ACC112 (cell line): Measurements from ENCODE around the gene CXCL1.

Experiments used
- H2AFZ ChIP-seq: fragments of 200-600 bp; sonication (generic); one replicate; pipeline ENCODE4 v1.6.0; 2017; ENCODE audit warnings: antibody characterized with exemption, low read length; ENCODE audit not compliant: unreplicated experiment
- H3K27ac ChIP-seq: fragments of 200-600 bp; sonication (generic); 2 replicates; pipeline ENCODE4 v1.5.1; 2014; ENCODE audit warnings: low read depth, mild to moderate bottlenecking, antibody characterized with exemption, low read length, moderate library complexity
- H3K27me3 ChIP-seq: fragments of 200-600 bp; sonication (generic); 2 replicates; pipeline ENCODE4 v1.6.1; 2014; ENCODE audit warnings: mild to moderate bottlenecking, antibody characterized with exemption, low read length, moderate library complexity, mixed read lengths; ENCODE audit not compliant: insufficient read depth
- H3K36me3 ChIP-seq: fragments of 200-600 bp; sonication (generic); 2 replicates; pipeline ENCODE4 v1.6.1; 2016; ENCODE audit warnings: mild to moderate bottlenecking, antibody characterized with exemption, low read length, moderate library complexity, mixed read lengths; ENCODE audit not compliant: insufficient read depth
- H3K4me1 ChIP-seq: fragments of 200-600 bp; sonication (generic); one replicate; pipeline ENCODE4 v1.6.1; 2016; ENCODE audit warnings: low read length, mixed read lengths; ENCODE audit not compliant: insufficient read depth, unreplicated experiment, control insufficient read depth
- H3K4me3 ChIP-seq: fragments of 200-600 bp; sonication (generic); 2 replicates; pipeline ENCODE4 v1.5.1; 2014; ENCODE audit warnings: mild to moderate bottlenecking, low read depth, low read length
- H3K79me2 ChIP-seq: fragments of 200-600 bp; sonication (generic); one replicate; pipeline ENCODE4 v1.6.0; 2016; ENCODE audit warnings: low read length; ENCODE audit not compliant: control insufficient read depth, unreplicated experiment, insufficient read depth

CXCL1 gene

GRCh38 chr4:73864961-73865360 is 4.2 kb upstream of the CXCL1 start:
- H2AFZ ChIP-seq: no peak overlapping the region
- no peaks in the 10 kb centered on the region for H3K79me2 ChIP-seq
- H3K27me3 ChIP-seq: no peaks in the 10 kb centered on the region
- H3K4me3 ChIP-seq: no peak overlapping the region
- H3K27ac ChIP-seq: no peak overlapping the region
- peaks cover 24% of the 10 kb centered on the region for H3K4me1 ChIP-seq
- no peaks in the 10 kb centered on the region for H3K36me3 ChIP-seq

GRCh38 chr4:73865431-73866096 is 3.6 kb upstream of the CXCL1 start:
- no peak overlapping the region for H2AFZ ChIP-seq
- no peak overlapping the region for H3K27ac ChIP-seq
- no peaks in the 10 kb centered on the region for H3K36me3 ChIP-seq
- peaks cover 27% of the 10 kb centered on the region for H3K4me1 ChIP-seq
- no peaks in the 10 kb centered on the region for H3K79me2 ChIP-seq
- no peaks in the 10 kb centered on the region for H3K27me3 ChIP-seq
- H3K4me3 ChIP-seq: no peak overlapping the region

GRCh38 chr4:73866246-73866645 is 2.9 kb upstream of the CXCL1 start:
- H3K27ac ChIP-seq: no peak overlapping the region
- no peak overlapping the region for H2AFZ ChIP-seq
- no peaks in the 10 kb centered on the region for H3K36me3 ChIP-seq
- H3K4me1 ChIP-seq: peaks cover 27% of the 10 kb centered on the region
- no peaks in the 10 kb centered on the region for H3K79me2 ChIP-seq
- H3K4me3 ChIP-seq: no peak overlapping the region
- H3K27me3 ChIP-seq: no peaks in the 10 kb centered on the region

- Histone ChIP-seq H2AFZ (no peak overlapping the region), H3K27me3 (no peaks in the 10 kb centered on the region), H3K4me3 (no peak overlapping the region), H3K36me3 (no peaks in the 10 kb centered on the region), H3K4me1 (peaks cover 21% of the 10 kb centered on the region), H3K27ac (no peak overlapping the region), H3K79me2 (no peaks in the 10 kb centered on the region)
Measured at GRCh38 chr4:73867783-73868182, 1.4 kb upstream of the CXCL1 start.

- no peaks in the 10 kb centered on the region for H3K79me2 ChIP-seq
- no peaks in the 10 kb centered on the region for H3K27me3 ChIP-seq
- H3K4me1 ChIP-seq: peaks cover 20% of the 10 kb centered on the region
- peak overlapping the region; percentile 38 for H2AFZ ChIP-seq
- no peaks in the 10 kb centered on the region for H3K36me3 ChIP-seq
- H3K4me3 ChIP-seq: peak overlapping the region; percentile 81
- peak overlapping the region; percentile 55 for H3K27ac ChIP-seq
Measured at GRCh38 chr4:73868206-73869129, 725 bp upstream of the CXCL1 start.

GRCh38 chr4:73870260-73870659 is 1.1 kb downstream of the CXCL1 start:
- peak overlapping the region; percentile 81 for H3K4me3 ChIP-seq
- no peaks in the 10 kb centered on the region for H3K27me3 ChIP-seq
- H3K36me3 ChIP-seq: no peaks in the 10 kb centered on the region
- H2AFZ ChIP-seq: no peak overlapping the region
- H3K79me2 ChIP-seq: no peaks in the 10 kb centered on the region
- H3K27ac ChIP-seq: peak overlapping the region; percentile 55
- H3K4me1 ChIP-seq: peaks cover 27% of the 10 kb centered on the region

- peak overlapping the region; percentile 81 for H3K4me3 ChIP-seq
- no peaks in the 10 kb centered on the region for H3K27me3 ChIP-seq
- H3K36me3 ChIP-seq: no peaks in the 10 kb centered on the region
- H2AFZ ChIP-seq: no peak overlapping the region
- H3K27ac ChIP-seq: peak overlapping the region; percentile 55
- no peaks in the 10 kb centered on the region for H3K79me2 ChIP-seq
- peaks cover 32% of the 10 kb centered on the region for H3K4me1 ChIP-seq
Measured at GRCh38 chr4:73870768-73871167, 1.6 kb downstream of the CXCL1 start.

GRCh38 chr4:73871511-73872310 is 2.5 kb downstream of the CXCL1 start:
- Histone ChIP-seq H2AFZ (no peak overlapping the region), H3K4me1 (peaks cover 32% of the 10 kb centered on the region), H3K4me3 (peak overlapping the region; percentile 81)

GRCh38 chr4:73872316-73873108 is 3.3 kb downstream of the CXCL1 start:
- H3K36me3 ChIP-seq: no peaks in the 10 kb centered on the region
- H3K27me3 ChIP-seq: no peaks in the 10 kb centered on the region
- peaks cover 32% of the 10 kb centered on the region for H3K4me1 ChIP-seq
- peak overlapping the region; percentile 55 for H3K27ac ChIP-seq
- no peaks in the 10 kb centered on the region for H3K79me2 ChIP-seq
- peak overlapping the region; percentile 81; the same call in 1 of the 2 replicates for H3K4me3 ChIP-seq
- no peak overlapping the region for H2AFZ ChIP-seq

More at GRCh38 chr4:73871511-73872310, 2.5 kb downstream of the CXCL1 start:
- no peaks in the 10 kb centered on the region for H3K36me3 ChIP-seq
- H3K27me3 ChIP-seq: no peaks in the 10 kb centered on the region
- H3K27ac ChIP-seq: peak overlapping the region; percentile 55
- no peaks in the 10 kb centered on the region for H3K79me2 ChIP-seq

- H3K27me3 ChIP-seq: no peaks in the 10 kb centered on the region
- H3K27ac ChIP-seq: no peak overlapping the region
- H3K79me2 ChIP-seq: no peaks in the 10 kb centered on the region
- no peak overlapping the region for H2AFZ ChIP-seq
- H3K4me1 ChIP-seq: peaks cover 24% of the 10 kb centered on the region
- no peaks in the 10 kb centered on the region for H3K36me3 ChIP-seq
- H3K4me3 ChIP-seq: no peak overlapping the region
Measured at GRCh38 chr4:73874386-73874785, 5.2 kb downstream of the CXCL1 start.
